GM21737 (cell line): ENCODE measurements around the gene CALML5.

Experiments used
- ATAC-seq: cut with Tn5 transposase; IDR thresholded peaks from one replicate; pipeline ENCODE4 v1.9.1; 2021; ENCODE audit warnings: mild to moderate bottlenecking, moderate library complexity; ENCODE audit not compliant: unreplicated experiment

CALML5 gene

GRCh38 chr10:5518143-5518542 lies 18.8 kb upstream of the CALML5 start:
- no peak for ATAC-seq

- ATAC-seq = no peak
These were observed 18.2 kb upstream of the CALML5 start for GRCh38 chr10:5517546-5517945.

- ATAC-seq = no peak
These were observed 16.8 kb upstream of the CALML5 start for GRCh38 chr10:5515948-5516761.

- ATAC-seq = no peak
These were observed 15.0 kb upstream of the CALML5 start for GRCh38 chr10:5514226-5514850.

- ATAC-seq = no peak
These were observed 13.7 kb upstream of the CALML5 start for GRCh38 chr10:5512881-5513612.

- ATAC-seq = no peak
These were observed 13.0 kb upstream of the CALML5 start for GRCh38 chr10:5512331-5512730.

- no peak for ATAC-seq
These were observed 12.5 kb upstream of the CALML5 start for GRCh38 chr10:5511885-5512280.

GRCh38 chr10:5511231-5511884 lies 12.0 kb upstream of the CALML5 start:
- no peak for ATAC-seq

GRCh38 chr10:5510281-5511072 lies 11.1 kb upstream of the CALML5 start:
- no peak for ATAC-seq

GRCh38 chr10:5509691-5510090 lies 10.3 kb upstream of the CALML5 start:
- no peak for ATAC-seq

GRCh38 chr10:5509236-5509635 lies 9.9 kb upstream of the CALML5 start:
- ATAC-seq = no peak

- no peak for ATAC-seq
These were observed 9.4 kb upstream of the CALML5 start for GRCh38 chr10:5508786-5509185.

GRCh38 chr10:5508161-5508604 lies 8.8 kb upstream of the CALML5 start:
- ATAC-seq = no peak

GRCh38 chr10:5507649-5508131 lies 8.3 kb upstream of the CALML5 start:
- no peak for ATAC-seq

- ATAC-seq = no peak
These were observed 7.6 kb upstream of the CALML5 start for GRCh38 chr10:5506751-5507648.

GRCh38 chr10:5506246-5506645 lies 6.9 kb upstream of the CALML5 start:
- no peak for ATAC-seq

GRCh38 chr10:5504146-5505072 lies 5.0 kb upstream of the CALML5 start:
- ATAC-seq = no peak

- no peak for ATAC-seq
These were observed 4.1 kb upstream of the CALML5 start for GRCh38 chr10:5503477-5503835.
